H9 (cell line): ENCODE measurements around the gene SMC3. TPM values are rescaled to one million over a fixed set of nuclear protein-coding genes. Genes with fewer than 3 reads are reported as not detected.

ENCODE experiments used
- DNase-seq: peaks from one replicate; pipeline ENCODE4 v3.0.0-alpha.2; 2017
- H2AFZ ChIP-seq: one replicate; pipeline ENCODE4 v1.6.1; 2013; ENCODE audit warnings: mild to moderate bottlenecking, low read length, control low read depth, moderate library complexity
- H2AK5ac ChIP-seq: 2 replicates; pipeline ENCODE4 v1.6.1; 2013; ENCODE audit warnings: low read length, control low read depth, mixed read lengths; ENCODE audit not compliant: insufficient read length
- H2BK120ac ChIP-seq: one replicate; pipeline ENCODE4 v1.6.1; 2013; ENCODE audit warnings: low read depth, mild to moderate bottlenecking, low read length, control low read depth, inconsistent platforms; ENCODE audit not compliant: poor library complexity, severe bottlenecking
- H2BK12ac ChIP-seq: 2 replicates; pipeline ENCODE4 v1.6.1; 2013; ENCODE audit warnings: low read length, control low read depth, mixed read lengths, low read depth; ENCODE audit not compliant: insufficient read length
- H2BK15ac ChIP-seq: 2 replicates; pipeline ENCODE4 v1.6.1; 2013; ENCODE audit warnings: low read depth, low read length, control low read depth
- H2BK20ac ChIP-seq: one replicate; pipeline ENCODE4 v1.6.1; 2013; ENCODE audit warnings: low read depth, mild to moderate bottlenecking, low read length, control low read depth, inconsistent platforms; ENCODE audit not compliant: poor library complexity, severe bottlenecking
- H2BK5ac ChIP-seq: 2 replicates; pipeline ENCODE4 v1.6.1; 2013; ENCODE audit warnings: low read length, control low read depth, mixed read lengths; ENCODE audit not compliant: insufficient read length
- H3K14ac ChIP-seq: 2 replicates; pipeline ENCODE4 v1.6.1; 2013; ENCODE audit warnings: low read length, control low read depth; ENCODE audit not compliant: insufficient read depth
- H3K18ac ChIP-seq: 2 replicates; pipeline ENCODE4 v1.6.1; 2013; ENCODE audit warnings: low read depth, mild to moderate bottlenecking, mixed read lengths, low read length, control low read depth; ENCODE audit not compliant: insufficient read length
- H3K23ac ChIP-seq: 2 replicates; pipeline ENCODE4 v1.6.1; 2013; ENCODE audit warnings: low read length, control low read depth, mixed read lengths, low read depth; ENCODE audit not compliant: insufficient read length
- H3K23me2 ChIP-seq: 2 replicates; pipeline ENCODE4 v1.6.1; 2013; ENCODE audit warnings: low read depth, mild to moderate bottlenecking, mixed read lengths, low read length, control low read depth; ENCODE audit not compliant: insufficient read length, poor library complexity, severe bottlenecking
- H3K27ac ChIP-seq: 2 replicates; pipeline ENCODE4 v1.5.1; 2013; ENCODE audit warnings: low read length, control low read depth, mixed read lengths, low read depth; ENCODE audit not compliant: insufficient read length
- H3K27me3 ChIP-seq: 2 replicates; pipeline ENCODE4 v1.6.1; 2013; ENCODE audit warnings: low read length, control low read depth, inconsistent platforms; ENCODE audit not compliant: insufficient read depth
- H3K4ac ChIP-seq: 2 replicates; pipeline ENCODE4 v1.6.1; 2013; ENCODE audit warnings: low read depth, mild to moderate bottlenecking, control low read depth, inconsistent platforms, low read length, moderate library complexity
- H3K4me1 ChIP-seq: 2 replicates; pipeline ENCODE4 v1.6.1; 2013; ENCODE audit warnings: low read length, control low read depth, inconsistent platforms; ENCODE audit not compliant: insufficient read depth
- H3K4me2 ChIP-seq: 2 replicates; pipeline ENCODE4 v1.6.1; 2013; ENCODE audit warnings: low read length, control low read depth, mixed read lengths; ENCODE audit not compliant: insufficient read length, insufficient read depth
- H3K56ac ChIP-seq: 2 replicates; pipeline ENCODE4 v1.6.1; 2013; ENCODE audit warnings: low read depth, mild to moderate bottlenecking, mixed read lengths, low read length, control low read depth; ENCODE audit not compliant: insufficient read length
- H3K79me1 ChIP-seq: 2 replicates; pipeline ENCODE4 v1.6.1; 2013; ENCODE audit warnings: low read depth, mild to moderate bottlenecking, moderate library complexity, low read length, control low read depth, inconsistent platforms; ENCODE audit not compliant: insufficient read depth, poor library complexity, severe bottlenecking
- H3K79me2 ChIP-seq: 2 replicates; pipeline ENCODE4 v1.6.1; 2013; ENCODE audit warnings: low read length, control low read depth, inconsistent platforms; ENCODE audit not compliant: insufficient read depth
- H3K9ac ChIP-seq: 2 replicates; pipeline ENCODE4 v1.6.1; 2013; ENCODE audit warnings: low read length, control low read depth, mixed read lengths; ENCODE audit not compliant: insufficient read length; ENCODE audit errors: extremely low read depth
- H3K9me3 ChIP-seq: one replicate; pipeline ENCODE4 v1.6.1; 2013; ENCODE audit warnings: low read depth, low read length, inconsistent platforms; ENCODE audit not compliant: control insufficient read depth
- H3T11ph ChIP-seq: one replicate; pipeline ENCODE4 v1.6.1; 2013; ENCODE audit warnings: mild to moderate bottlenecking, low read length, control low read depth, inconsistent platforms
- H4K20me1 ChIP-seq: one replicate; pipeline ENCODE4 v1.6.1; 2013; ENCODE audit not compliant: control insufficient read depth, insufficient read length, insufficient read depth
- H4K5ac ChIP-seq: 2 replicates; pipeline ENCODE4 v1.6.1; 2013; ENCODE audit warnings: low read depth, mild to moderate bottlenecking, mixed read lengths, low read length, control low read depth; ENCODE audit not compliant: insufficient read length
- H4K8ac ChIP-seq: replicated peaks from 2 replicates; pipeline ENCODE4 v1.6.1; 2013; ENCODE audit warnings: low read length, control low read depth, mixed read lengths, low read depth; ENCODE audit not compliant: insufficient read length
- H4K91ac ChIP-seq: 2 replicates; pipeline ENCODE4 v1.6.1; 2013; ENCODE audit warnings: low read depth, mild to moderate bottlenecking, moderate library complexity, mixed read lengths, low read length, control low read depth; ENCODE audit not compliant: insufficient read length
- H3K27ac Mint-ChIP-seq, 3 experiments: 2 replicates in 2 of 3; 3 replicates in 1 of 3; pipeline ENCODE4 v1.8.0; 2020 to 2021; ENCODE audit warnings: mixed read lengths in 3 of 3, mild to moderate bottlenecking in 1 of 3, moderate library complexity in 1 of 3
- H3K27me3 Mint-ChIP-seq: 2 replicates; pipeline ENCODE4 v1.8.0; 2021; ENCODE audit warnings: low read depth, mild to moderate bottlenecking, moderate library complexity, mixed read lengths
- H3K36me3 Mint-ChIP-seq, 3 experiments: 2 replicates in 2 of 3; 3 replicates in 1 of 3; pipeline ENCODE4 v1.8.0; 2020 to 2021; ENCODE audit warnings: low read depth in 3 of 3, mixed read lengths in 3 of 3; ENCODE audit not compliant: insufficient read depth in 1 of 3
- H3K4me1 Mint-ChIP-seq, 2 experiments: 2 replicates each; pipeline ENCODE4 v1.8.0; 2020; ENCODE audit warnings: mixed read lengths in 2 of 2
- H3K4me3 Mint-ChIP-seq, 2 experiments: 2 replicates in 1 of 2; 3 replicates in 1 of 2; pipeline ENCODE4 v1.8.0; 2020 to 2021; ENCODE audit warnings: mild to moderate bottlenecking in 2 of 2, mixed read lengths in 2 of 2, moderate library complexity in 1 of 2
- H3K9me3 Mint-ChIP-seq, 2 experiments: 2 replicates in 1 of 2; 3 replicates in 1 of 2; pipeline ENCODE4 v1.8.0; 2020; ENCODE audit warnings: mild to moderate bottlenecking in 2 of 2, mixed read lengths in 2 of 2, moderate library complexity in 1 of 2
- CTCF ChIP-seq: fragments of 200-600 bp; sonication (generic); conservative IDR thresholded peaks from 3 replicates; pipeline ENCODE4 v1.8.0; 2021; ENCODE audit warnings: antibody characterized with exemption, mild to moderate bottlenecking
- WGBS: extraction: QIAGEN DNeasy Blood & Tissue Kit; methylation state at CpG from one replicate; pipeline ENCODE4 v1.1.7; 2013; ENCODE audit warnings: missing lambda C conversion rate, low lambda C conversion rate, mixed read lengths; ENCODE audit not compliant: insufficient read length; ENCODE audit errors: extremely low coverage; 5-methylcytosine and 5-hydroxymethylcytosine counted together
- total RNA-seq: library from RNA; stranded (reverse); gene quantifications from 2 replicates; pipeline ENCODE4 v1.2.1, GENCODE V29; 2021

SMC3 gene
- total RNA-seq, 1 experiment from 2014 or later, result 82.4 TPM

GRCh38 chr10:110569122-110569521 lies 1.6 kb downstream of the SMC3 start:
- Histone ChIP-seq H3K27ac (no peak overlapping the region), H3K56ac (no peak overlapping the region), H3K9ac (no peak overlapping the region)

More at GRCh38 chr10:110569122-110569521, 1.6 kb downstream of the SMC3 start:
- no peaks in the 10 kb centered on the region for H3K4me1 ChIP-seq
- H4K91ac ChIP-seq, result no peak overlapping the region
- DNase-seq, result no peak
- no peak overlapping the region for H4K5ac ChIP-seq
- H3K79me2 ChIP-seq, result peaks cover 29% of the 10 kb centered on the region; the same call in 1 of the 2 replicates
- H3K23ac ChIP-seq, result no peak overlapping the region
- no peak overlapping the region for H3K4me2 ChIP-seq
- H4K20me1 ChIP-seq, result no peaks in the 10 kb centered on the region
- no peak overlapping the region for H2BK120ac ChIP-seq
- H3K9me3 ChIP-seq, result no peaks in the 10 kb centered on the region
- H4K8ac ChIP-seq, result no peak overlapping the region
- Mint-ChIP-seq H3K4me1 (peaks cover 27 to 35% of the 10 kb centered on the region in 2 experiments), H3K9me3 (no peaks in the 10 kb centered on the region), H3K27me3 (peaks cover 2% of the 10 kb centered on the region; the same call in 1 of the 2 replicates), H3K27ac (no peak overlapping the region; a peak in 1 of 7 replicates), H3K36me3 (peaks cover 5 to 19% (median 16%) of the 10 kb centered on the region in 3 experiments; a peak in 6 of 7 replicates), H3K4me3 (peak overlapping the region; percentile 95 to 98)
- no peak overlapping the region for H2BK12ac ChIP-seq
- TF ChIP-seq CTCF, result no peak
- no peak overlapping the region for H2BK5ac ChIP-seq
- H2BK20ac ChIP-seq, result no peak overlapping the region
- whole genome bisulfite sequencing, result no CpG with 5 or more reads among the region's 3 CpGs
- H3K23me2 ChIP-seq, result peaks cover 5% of the 10 kb centered on the region
- no peak overlapping the region for H3K4ac ChIP-seq
- no peak overlapping the region for H2AFZ ChIP-seq
- H2BK15ac ChIP-seq, result no peak overlapping the region
- H3K79me1 ChIP-seq, result no peaks in the 10 kb centered on the region
- H3K18ac ChIP-seq, result no peak overlapping the region
- no peaks in the 10 kb centered on the region for H3K27me3 ChIP-seq
- no peak overlapping the region for H2AK5ac ChIP-seq
- H3K14ac ChIP-seq, result no peak overlapping the region
- H3T11ph ChIP-seq, result no peak overlapping the region
